Measurements from ENCODE around the gene EEF2.

DNA sequence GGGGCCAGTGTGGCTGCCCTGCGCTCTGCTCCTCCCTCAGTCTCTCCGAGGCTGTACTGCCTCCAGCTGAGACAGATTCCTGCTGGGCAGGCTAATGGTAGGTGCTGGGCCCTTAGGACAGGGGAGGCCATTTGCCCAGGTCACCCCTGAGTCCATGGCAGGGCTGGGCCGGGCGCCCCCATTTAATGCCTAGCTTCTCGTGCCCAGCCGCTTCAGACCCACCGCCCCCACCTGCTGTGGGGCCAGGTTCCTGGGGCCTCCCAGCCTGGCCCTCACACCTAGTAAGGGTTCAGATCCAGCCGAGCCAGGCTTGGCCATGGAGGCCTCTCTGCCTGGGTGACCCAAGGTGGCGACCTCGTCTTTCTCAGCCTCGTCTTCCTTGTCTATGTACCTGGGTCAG, 40.1 kb upstream of the EEF2 start:
- TF ChIP-seq RAD21 (IDR thresholded peaks at IDR 0.05; ENCODE audit: low read depth): no peak
- TF ChIP-seq EP300 (IDR thresholded peaks at IDR 0.05; ENCODE audit: borderline replicate concordance): no peak
- no peak for TF ChIP-seq CEBPB (IDR thresholded peaks at IDR 0.05)
- TF ChIP-seq EGR1 (IDR thresholded peaks at IDR 0.05): no peak
- TF ChIP-seq, protein P1, sequence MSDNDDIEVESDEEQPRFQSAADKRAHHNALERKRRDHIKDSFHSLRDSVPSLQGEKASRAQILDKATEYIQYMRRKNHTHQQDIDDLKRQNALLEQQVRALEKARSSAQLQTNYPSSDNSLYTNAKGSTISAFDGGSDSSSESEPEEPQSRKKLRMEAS (IDR thresholded peaks at IDR 0.05): no peak
- TF ChIP-seq YY1 (IDR thresholded peaks at IDR 0.05; ENCODE audit: low read depth): no peak
- TF ChIP-seq NFIC (IDR thresholded peaks at IDR 0.05): no peak
- no peak for TF ChIP-seq FOXM1 (IDR thresholded peaks at IDR 0.05; ENCODE audit: borderline replicate concordance, low read depth)
- TF ChIP-seq, protein P2, sequence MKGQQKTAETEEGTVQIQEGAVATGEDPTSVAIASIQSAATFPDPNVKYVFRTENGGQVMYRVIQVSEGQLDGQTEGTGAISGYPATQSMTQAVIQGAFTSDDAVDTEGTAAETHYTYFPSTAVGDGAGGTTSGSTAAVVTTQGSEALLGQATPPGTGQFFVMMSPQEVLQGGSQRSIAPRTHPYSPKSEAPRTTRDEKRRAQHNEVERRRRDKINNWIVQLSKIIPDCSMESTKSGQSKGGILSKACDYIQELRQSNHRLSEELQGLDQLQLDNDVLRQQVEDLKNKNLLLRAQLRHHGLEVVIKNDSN (IDR thresholded peaks at IDR 0.05): no peak

All from Ishikawa (cell line).